Natural killer cell (primary cell): ENCODE results near the gene GNG12. TPM values are rescaled to one million over a fixed set of nuclear protein-coding genes. Genes with fewer than 3 reads are reported as not detected.

Experiments
- ATAC-seq, 3 donors: fragments of 150-1000 bp in 2 of 3; fragments of 200-7000 bp in 1 of 3; cut with Tn5 transposase; 1 replicate in 1 of 3; 2 replicates in 2 of 3; pipeline ENCODE4 v1.10.0; 2021; ENCODE audit warnings: mild to moderate bottlenecking in 2 of 3, moderate library complexity in 2 of 3
- DNase-seq, 2 donors: peaks; one replicate each; pipeline versions ENCODE4 v3.0.0 to v3.0.0-alpha.2; 2013 to 2021; ENCODE audit warnings: mixed read lengths in 1 of 2
- H3K27ac ChIP-seq: one replicate; pipeline ENCODE4 v1.5.1; 2013; ENCODE audit warnings: mild to moderate bottlenecking, low read length
- H3K27me3 ChIP-seq: one replicate; pipeline ENCODE4 v1.6.1; 2013; ENCODE audit warnings: low read length; ENCODE audit not compliant: control insufficient read depth, insufficient read depth
- H3K36me3 ChIP-seq: one replicate; pipeline ENCODE4 v1.6.1; 2013; ENCODE audit warnings: low read length; ENCODE audit not compliant: control insufficient read depth, insufficient read depth
- H3K4me1 ChIP-seq: one replicate; pipeline ENCODE4 v1.6.1; 2013; ENCODE audit warnings: low read length; ENCODE audit not compliant: control insufficient read depth, insufficient read depth
- H3K4me3 ChIP-seq: one replicate; pipeline ENCODE4 v1.5.1; 2013; ENCODE audit warnings: low read length
- H3K9me3 ChIP-seq: one replicate; pipeline ENCODE4 v1.6.1; 2013; ENCODE audit warnings: low read length; ENCODE audit not compliant: control insufficient read depth, insufficient read depth
- H3K27ac Mint-ChIP-seq, 2 donors: one replicate each; pipeline ENCODE4 v1.8.0; 2022; ENCODE audit warnings: mild to moderate bottlenecking in 2 of 2, mixed read lengths in 2 of 2, moderate library complexity in 1 of 2
- H3K27me3 Mint-ChIP-seq, 2 donors: one replicate each; pipeline ENCODE4 v1.8.0; 2022; ENCODE audit warnings: low read depth in 2 of 2, mixed read lengths in 2 of 2
- H3K36me3 Mint-ChIP-seq: one replicate; pipeline ENCODE4 v1.8.0; 2022; ENCODE audit warnings: mixed read lengths
- H3K4me1 Mint-ChIP-seq, 2 donors: one replicate each; pipeline ENCODE4 v1.8.0; 2022; ENCODE audit warnings: mixed read lengths in 2 of 2
- H3K4me3 Mint-ChIP-seq: one replicate; pipeline ENCODE4 v1.8.0; 2022; ENCODE audit warnings: mild to moderate bottlenecking, moderate library complexity, mixed read lengths
- H3K9me3 Mint-ChIP-seq, 2 donors: one replicate each; pipeline ENCODE4 v1.8.0; 2022; ENCODE audit warnings: mixed read lengths in 2 of 2
- CTCF ChIP-seq: fragments of 200-600 bp; IDR thresholded peaks from one replicate; pipeline ENCODE4 v1.8.0; 2022; ENCODE audit warnings: antibody characterized with exemption
- WGBS: methylation state at CpG from one replicate; pipeline ENCODE4 v1.1.7; 2013; ENCODE audit warnings: missing lambda C conversion rate; ENCODE audit not compliant: insufficient coverage; 5-methylcytosine and 5-hydroxymethylcytosine counted together
- intact Hi-C: fragments of 100-400 bp; cut with micrococcal nuclease; formaldehyde crosslinking; loops from one replicate; pipeline ENCODE4 v1.14.2; 2022
- total RNA-seq, 4 donors: library from RNA; stranded (reverse); fragments of 120-200 nt in 1 of 4; gene quantifications; one replicate each; pipeline versions ENCODE4 v1.2.3 to v1.2.4, GENCODE V29; 2013 to 2022

Gene GNG12
- total RNA-seq, 3 donors from 2014 or later (not counting 1 experiment from before 2014, with no cell fraction given): not detected

- ATAC-seq (no peak), DNase-seq (no peak)
- H3K9me3 Mint-ChIP-seq: no peaks in the 10 kb centered on the region
- H3K36me3 Mint-ChIP-seq: no peaks in the 10 kb centered on the region
- intact Hi-C loops: no loop called here
- peaks cover 28 to 43% of the 10 kb centered on the region in 2 donors for H3K27me3 Mint-ChIP-seq
- WGBS: 93% methylated on average over 4 of the region's 4 CpGs
- Histone ChIP-seq H3K27ac (no peak overlapping the region), H3K36me3 (no peaks in the 10 kb centered on the region), H3K9me3 (no peaks in the 10 kb centered on the region), H3K4me1 (peaks cover 11% of the 10 kb centered on the region), H3K27me3 (peaks cover 19% of the 10 kb centered on the region), H3K4me3 (no peak overlapping the region)
- no peak overlapping the region for H3K27ac Mint-ChIP-seq
- peaks cover 14 to 15% of the 10 kb centered on the region in 2 donors for H3K4me1 Mint-ChIP-seq
- no peak overlapping the region for H3K4me3 Mint-ChIP-seq
- TF ChIP-seq CTCF: no peak
These were observed 5.6 kb downstream of the GNG12 start for GRCh38 chr1:67827688-67828087.

GRCh38 chr1:67825591-67825990 is 7.7 kb downstream of the GNG12 start:
- no peaks in the 10 kb centered on the region for H3K36me3 ChIP-seq
- Mint-ChIP-seq H3K4me1 (no peaks in the 10 kb centered on the region), H3K36me3 (no peaks in the 10 kb centered on the region), H3K27ac (no peak overlapping the region), H3K27me3 (peaks cover 12 to 24% of the 10 kb centered on the region in 2 donors), H3K9me3 (no peaks in the 10 kb centered on the region), H3K4me3 (no peak overlapping the region)
- no peak for TF ChIP-seq CTCF
- H3K9me3 ChIP-seq: no peaks in the 10 kb centered on the region
- no peak for ATAC-seq
- intact Hi-C loops: no loop called here
- no peak overlapping the region for H3K4me3 ChIP-seq
- H3K4me1 ChIP-seq: no peaks in the 10 kb centered on the region
- H3K27me3 ChIP-seq: peaks cover under 1% of the 10 kb centered on the region
- 86% methylated on average over 4 of the region's 4 CpGs for WGBS
- no peak for DNase-seq
- no peak overlapping the region for H3K27ac ChIP-seq

- H3K9me3 Mint-ChIP-seq: no peaks in the 10 kb centered on the region
- Histone ChIP-seq H3K4me3 (no peak overlapping the region), H3K9me3 (no peaks in the 10 kb centered on the region), H3K36me3 (no peaks in the 10 kb centered on the region), H3K27ac (no peak overlapping the region), H3K4me1 (no peaks in the 10 kb centered on the region), H3K27me3 (no peaks in the 10 kb centered on the region)
- no peak overlapping the region for H3K4me3 Mint-ChIP-seq
- 95% methylated on average over 1 of the region's 1 CpG for WGBS
- H3K36me3 Mint-ChIP-seq: no peaks in the 10 kb centered on the region
- no peak overlapping the region for H3K27ac Mint-ChIP-seq
- ATAC-seq (no peak), DNase-seq (no peak)
- no peak for TF ChIP-seq CTCF
- H3K4me1 Mint-ChIP-seq: no peaks in the 10 kb centered on the region
- peaks cover 13 to 22% of the 10 kb centered on the region in 2 donors for H3K27me3 Mint-ChIP-seq
- intact Hi-C loops: no loop called here
These were observed 8.5 kb downstream of the GNG12 start for GRCh38 chr1:67824766-67825165.

- H3K27ac ChIP-seq: no peak overlapping the region
- H3K4me3 ChIP-seq: no peak overlapping the region
- no peak overlapping the region for H3K27ac Mint-ChIP-seq
- no peaks in the 10 kb centered on the region for H3K4me1 Mint-ChIP-seq
- intact Hi-C loops: no loop called here
- H3K27me3 ChIP-seq: no peaks in the 10 kb centered on the region
- no peaks in the 10 kb centered on the region for H3K9me3 ChIP-seq
- TF ChIP-seq CTCF: no peak
- no peaks in the 10 kb centered on the region for H3K36me3 ChIP-seq
- no peaks in the 10 kb centered on the region for H3K36me3 Mint-ChIP-seq
- DNase-seq: no peak
- H3K4me3 Mint-ChIP-seq: no peak overlapping the region
- H3K27me3 Mint-ChIP-seq: peaks cover 20 to 27% of the 10 kb centered on the region in 2 donors
- ATAC-seq: no peak
- no peaks in the 10 kb centered on the region for H3K9me3 Mint-ChIP-seq
- H3K4me1 ChIP-seq: no peaks in the 10 kb centered on the region
- WGBS: 90% methylated on average over 4 of the region's 4 CpGs
These were observed 9.7 kb downstream of the GNG12 start for GRCh38 chr1:67823615-67824014.
